Keratinocyte (primary cell): ENCODE data around the gene TMEM238. TPM values are rescaled to one million over a fixed set of nuclear protein-coding genes. Genes with fewer than 3 reads are reported as not detected.

Source experiments
- DNase-seq: peaks from one replicate; pipeline ENCODE4 v3.0.0-alpha.2; 2011; ENCODE audit warnings: low read depth, missing footprints, low spot score
- FAIRE-seq: peaks from 2 replicates; lab custom pipeline; 2011; peaks lifted over from hg19 to GRCh38; lab: Jason Lieb, UNC
- H2AFZ ChIP-seq: 2 replicates; pipeline ENCODE4 v1.6.0; 2012; ENCODE audit warnings: low read length, control low read depth, inconsistent platforms; ENCODE audit not compliant: control insufficient read depth
- H3K27ac ChIP-seq: 2 replicates; pipeline ENCODE4 v1.5.1; 2011; ENCODE audit warnings: low read length; ENCODE audit not compliant: control insufficient read depth, insufficient read depth
- H3K27me3 ChIP-seq: 3 replicates; pipeline ENCODE4 v1.6.0; 2011; ENCODE audit warnings: low read length; ENCODE audit not compliant: control insufficient read depth, insufficient read depth; ENCODE audit errors: extremely low read depth
- H3K36me3 ChIP-seq, 2 experiments: 2 replicates in 1 of 2; 3 replicates in 1 of 2; pipeline ENCODE4 v1.5.1; 2011; ENCODE audit warnings: low read length in 2 of 2, mild to moderate bottlenecking in 1 of 2; ENCODE audit not compliant: control insufficient read depth in 2 of 2, insufficient read depth in 2 of 2; ENCODE audit errors: extremely low read depth in 1 of 2
- H3K4me1 ChIP-seq: 3 replicates; pipeline ENCODE4 v1.5.1; 2011; ENCODE audit warnings: low read length; ENCODE audit not compliant: control insufficient read depth, insufficient read depth; ENCODE audit errors: extremely low read depth
- H3K4me2 ChIP-seq: 3 replicates; pipeline ENCODE4 v1.6.0; 2011; ENCODE audit warnings: low read depth, low read length; ENCODE audit not compliant: control insufficient read depth, insufficient read depth; ENCODE audit errors: extremely low read depth
- H3K4me3 ChIP-seq, 3 experiments: fragments of 200-600 bp in 1 of 3; sonication (generic) in 1 of 3; 2 replicates in 2 of 3; 3 replicates in 1 of 3; pipeline ENCODE4 v1.5.1; 2011 to 2016; ENCODE audit warnings: low read length in 3 of 3, mild to moderate bottlenecking in 3 of 3, control low read depth in 2 of 3, inconsistent platforms in 1 of 3, low read depth in 1 of 3, mixed read lengths in 1 of 3, mixed run types in 1 of 3, moderate library complexity in 1 of 3; ENCODE audit not compliant: control insufficient read depth in 2 of 3, insufficient read depth in 2 of 3; ENCODE audit errors: extremely low read depth in 1 of 3
- H3K79me2 ChIP-seq: 2 replicates; pipeline ENCODE4 v1.6.0; 2012; ENCODE audit warnings: low read length; ENCODE audit not compliant: control insufficient read depth, insufficient read depth
- H3K9ac ChIP-seq: 3 replicates; pipeline ENCODE4 v1.6.0; 2011; ENCODE audit warnings: low read length; ENCODE audit not compliant: control insufficient read depth, insufficient read depth; ENCODE audit errors: extremely low read depth
- H3K9me1 ChIP-seq: 3 replicates; pipeline ENCODE4 v1.6.0; 2011; ENCODE audit warnings: low read length; ENCODE audit not compliant: control insufficient read depth, insufficient read depth; ENCODE audit errors: extremely low read depth
- H3K9me3 ChIP-seq: 2 replicates; pipeline ENCODE4 v1.5.1; 2012; ENCODE audit warnings: low read depth, low read length; ENCODE audit not compliant: control insufficient read depth
- H4K20me1 ChIP-seq: 3 replicates; pipeline ENCODE4 v1.6.0; 2011; ENCODE audit warnings: low read length; ENCODE audit not compliant: control insufficient read depth, insufficient read depth; ENCODE audit errors: extremely low read depth
- CTCF ChIP-seq, 3 experiments: IDR thresholded peaks in 1 of 3; conservative IDR thresholded peaks in 1 of 3; optimal IDR thresholded peaks in 1 of 3; 2 replicates in 2 of 3; 3 replicates in 1 of 3; pipeline versions ENCODE3 to v1.5.1; 2011; ENCODE audit warnings: low read length in 3 of 3, mild to moderate bottlenecking in 3 of 3, moderate library complexity in 2 of 3, control low read depth in 1 of 3, inconsistent platforms in 1 of 3; ENCODE audit not compliant: insufficient read depth in 2 of 3; ENCODE audit errors: extremely low read depth in 1 of 3
- EZH2 ChIP-seq: IDR thresholded peaks from one replicate; pipeline ENCODE4 v1.6.1; 2012; ENCODE audit warnings: inconsistent platforms, mild to moderate bottlenecking, low read length, moderate library complexity
- dilution Hi-C: fragments of 300-500 bp; cut with MboI; formaldehyde crosslinking; loops from one replicate; pipeline ENCODE4 v1.7.0; 2020; ENCODE audit warnings: low sequenced_read_pairs; ENCODE audit not compliant: extremely low pct_ligation_motif_present
- polyA plus RNA-seq, 5 experiments: library from polyadenylated mRNA; depleted of rRNA in 3 of 5; stranded (reverse) in 3 of 5; stranded (forward) in 1 of 5; unstranded in 1 of 5; fragments of >200 nt; gene quantifications; 1 replicate in 1 of 5; 2 replicates in 3 of 5; 3 replicates in 1 of 5; pipeline versions ENCODE4 v1.2.1 to v1.2.3, GENCODE V29; 2011 to 2012; ENCODE audit warnings: missing spikeins in 2 of 5, low read depth in 1 of 5, low replicate concordance in 1 of 5

TMEM238 gene
- polyA plus RNA-seq, 1 donor (not counting 4 experiments of a cell fraction or from before 2014, with no cell fraction given): 0.24 TPM

GRCh38 chr19:55392820-55393761 lies 9.0 kb upstream of the TMEM238 start:
- Histone ChIP-seq H2AFZ (no peak overlapping the region), H3K36me3 (peaks cover 12 to 24% of the 10 kb centered on the region in 2 experiments), H4K20me1 (peaks cover 25% of the 10 kb centered on the region), H3K4me1 (peaks cover 10% of the 10 kb centered on the region), H3K9me1 (peaks cover 6% of the 10 kb centered on the region), H3K4me2 (no peak overlapping the region), H3K27ac (no peak overlapping the region), H3K4me3 (no peak overlapping the region), H3K9ac (no peak overlapping the region), H3K79me2 (peaks cover 19% of the 10 kb centered on the region), H3K27me3 (no peaks in the 10 kb centered on the region), H3K9me3 (no peaks in the 10 kb centered on the region)
- TF ChIP-seq CTCF (optimal IDR thresholded peaks at IDR 0.05 in 1 of 3, IDR thresholded peaks at IDR 0.05 in 1 of 3, conservative IDR thresholded peaks at IDR 0.05 in 1 of 3; ENCODE audit: extremely low read depth in 1 of 3, insufficient read depth in 2 of 3, low read length in 3 of 3): no peak
- TF ChIP-seq EZH2: no peak
- no peak for FAIRE-seq
- dilution Hi-C loops: no loop called here
- DNase-seq: no peak

GRCh38 chr19:55391702-55392615 lies 7.9 kb upstream of the TMEM238 start:
- peaks cover 12% of the 10 kb centered on the region for H3K9me1 ChIP-seq
- H3K9me3 ChIP-seq: no peaks in the 10 kb centered on the region
- FAIRE-seq (no peak), DNase-seq (no peak)
- H3K4me1 ChIP-seq: peaks cover 21% of the 10 kb centered on the region
- no peak overlapping the region for H3K27ac ChIP-seq
- TF ChIP-seq CTCF (optimal IDR thresholded peaks at IDR 0.05 in 1 of 3, IDR thresholded peaks at IDR 0.05 in 1 of 3, conservative IDR thresholded peaks at IDR 0.05 in 1 of 3; ENCODE audit: extremely low read depth in 1 of 3, insufficient read depth in 2 of 3, low read length in 3 of 3): no peak
- no peak for TF ChIP-seq EZH2
- H3K36me3 ChIP-seq: peaks cover 23 to 32% of the 10 kb centered on the region in 2 experiments
- peaks cover 31% of the 10 kb centered on the region for H3K79me2 ChIP-seq
- H3K4me2 ChIP-seq: no peak overlapping the region
- no peak overlapping the region for H3K9ac ChIP-seq
- dilution Hi-C loops: no loop called here
- H3K4me3 ChIP-seq: no peak overlapping the region
- H2AFZ ChIP-seq: no peak overlapping the region
- no peaks in the 10 kb centered on the region for H3K27me3 ChIP-seq
- peaks cover 36% of the 10 kb centered on the region for H4K20me1 ChIP-seq
